Measurements from ENCODE around the gene ATRIP. TPM values are rescaled to one million over a fixed set of nuclear protein-coding genes. Genes with fewer than 3 reads are reported as not detected.
"Not testable (repeated sequence)": the region's sequence is repeated elsewhere in the genome, so short reads cannot be mapped to it uniquely, and the experiment has no call there.

ATRIP gene
- total RNA-seq, 1 experiment from 2014 or later: 4.0 TPM

DNA sequence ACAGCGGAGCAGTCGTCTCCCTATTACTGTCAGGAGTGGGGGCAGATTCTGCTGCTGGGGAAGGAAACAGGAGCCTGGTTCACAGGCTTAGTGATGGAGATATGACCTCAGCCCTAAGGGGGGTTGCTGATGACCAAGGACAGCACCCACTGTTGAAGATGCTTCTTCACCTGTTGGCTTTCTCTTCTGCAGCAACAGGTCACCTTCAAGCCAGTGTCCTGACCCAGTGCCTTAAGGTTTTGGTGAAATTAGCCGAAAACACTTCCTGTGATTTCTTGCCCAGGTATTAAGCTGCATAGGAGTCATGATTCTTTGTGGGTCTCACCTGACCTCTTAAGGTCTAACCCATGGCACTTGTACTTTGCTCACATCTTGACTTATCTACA lies 14.0 kb downstream of the ATRIP start:
- DNase-seq (ENCODE audit: low read depth): no peak
- in situ Hi-C loops (cut with HindIII; ENCODE audit: low pct_unique_long_range_greater_than_20kb, low sequenced_read_pairs): no loop called here

DNA sequence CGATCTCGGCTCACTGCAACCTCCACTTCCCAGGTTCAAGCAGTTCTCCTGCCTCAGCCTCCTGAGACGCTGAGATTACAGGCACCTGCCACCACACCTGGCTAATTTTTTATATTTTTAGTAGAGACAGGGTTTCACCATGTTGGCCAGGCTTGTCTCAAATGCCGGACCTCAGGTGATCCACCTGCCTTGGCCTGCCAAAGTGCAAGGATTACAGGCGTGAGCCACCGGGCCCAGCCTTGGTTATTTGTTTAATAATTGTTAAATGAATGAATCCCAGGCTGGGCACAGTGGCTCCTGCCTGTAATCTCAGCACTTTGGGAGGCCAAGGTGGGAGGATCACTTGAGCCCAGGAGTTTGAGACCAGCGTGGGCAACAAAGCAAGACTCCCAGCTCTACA lies 15.2 kb downstream of the ATRIP start:
- DNase-seq (ENCODE audit: low read depth); in situ Hi-C loops (cut with HindIII; ENCODE audit: low pct_unique_long_range_greater_than_20kb, low sequenced_read_pairs): not testable (repeated sequence)

DNA sequence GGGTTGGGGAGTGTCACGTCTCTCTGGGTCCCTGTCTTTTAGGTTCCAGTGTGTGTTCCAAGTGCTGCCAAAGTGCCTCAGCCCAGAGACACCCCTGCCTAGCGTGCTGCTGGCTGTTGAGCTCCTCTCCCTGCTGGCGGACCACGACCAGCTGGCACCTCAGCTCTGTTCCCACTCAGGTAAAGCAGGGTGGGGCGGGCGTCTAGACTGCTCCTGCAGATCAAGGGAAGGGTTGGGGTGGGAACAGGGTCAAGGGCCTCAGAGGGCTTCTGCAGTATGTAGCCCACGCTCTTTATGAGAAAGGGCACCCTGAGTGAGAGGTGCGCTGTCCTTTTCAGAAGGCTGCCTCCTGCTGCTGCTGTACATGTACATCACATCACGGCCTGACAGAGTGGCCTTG lies 17.2 kb downstream of the ATRIP start:
- no peak for DNase-seq (ENCODE audit: low read depth)
- in situ Hi-C loops (cut with HindIII; ENCODE audit: low pct_unique_long_range_greater_than_20kb, low sequenced_read_pairs): no loop called here

- in situ Hi-C loops (cut with HindIII; ENCODE audit: low pct_unique_long_range_greater_than_20kb, low sequenced_read_pairs): no loop called here
- no peak for DNase-seq (ENCODE audit: low read depth)
These were observed 18.2 kb downstream of the ATRIP start for GRCh38 chr3:48464713-48465221.

GRCh38 chr3:48465237-48465530 lies 18.6 kb downstream of the ATRIP start:
- DNase-seq (ENCODE audit: low read depth): no peak
- in situ Hi-C loops (cut with HindIII; ENCODE audit: low pct_unique_long_range_greater_than_20kb, low sequenced_read_pairs): no loop called here

GRCh38 chr3:48465531-48466378 lies 19.2 kb downstream of the ATRIP start:
- in situ Hi-C loops (cut with HindIII; ENCODE audit: low pct_unique_long_range_greater_than_20kb, low sequenced_read_pairs): no loop called here

DNA sequence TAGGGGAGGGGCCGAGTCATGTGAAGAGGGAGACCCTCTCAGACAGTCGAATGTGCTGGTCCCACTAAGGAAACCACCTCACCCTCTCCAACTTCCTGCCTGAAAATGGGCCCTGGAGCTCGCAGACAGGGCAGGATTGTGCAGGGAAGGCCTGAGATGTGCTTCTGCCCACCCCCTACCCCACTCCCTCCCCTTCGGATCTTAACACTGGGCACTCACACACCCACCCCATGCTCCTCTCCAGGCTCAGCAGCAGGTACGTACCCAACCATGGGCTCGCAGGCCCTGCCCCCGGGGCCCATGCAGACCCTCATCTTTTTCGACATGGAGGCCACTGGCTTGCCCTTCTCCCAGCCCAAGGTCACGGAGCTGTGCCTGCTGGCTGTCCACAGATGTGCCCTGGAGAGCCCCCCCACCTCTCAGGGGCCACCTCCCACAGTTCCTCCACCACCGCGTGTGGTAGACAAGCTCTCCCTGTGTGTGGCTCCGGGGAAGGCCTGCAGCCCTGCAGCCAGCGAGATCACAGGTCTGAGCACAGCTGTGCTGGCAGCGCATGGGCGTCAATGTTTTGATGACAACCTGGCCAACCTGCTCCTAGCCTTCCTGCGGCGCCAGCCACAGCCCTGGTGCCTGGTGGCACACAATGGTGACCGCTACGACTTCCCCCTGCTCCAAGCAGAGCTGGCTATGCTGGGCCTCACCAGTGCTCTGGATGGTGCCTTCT lies 20.0 kb downstream of the ATRIP start:
- DNase-seq (ENCODE audit: low read depth): no peak
- in situ Hi-C loops (cut with HindIII; ENCODE audit: low pct_unique_long_range_greater_than_20kb, low sequenced_read_pairs): no loop called here

More at GRCh38 chr3:48465531-48466378, 19.2 kb downstream of the ATRIP start:
- DNase-seq (ENCODE audit: low read depth): peak; percentile 99

DNA sequence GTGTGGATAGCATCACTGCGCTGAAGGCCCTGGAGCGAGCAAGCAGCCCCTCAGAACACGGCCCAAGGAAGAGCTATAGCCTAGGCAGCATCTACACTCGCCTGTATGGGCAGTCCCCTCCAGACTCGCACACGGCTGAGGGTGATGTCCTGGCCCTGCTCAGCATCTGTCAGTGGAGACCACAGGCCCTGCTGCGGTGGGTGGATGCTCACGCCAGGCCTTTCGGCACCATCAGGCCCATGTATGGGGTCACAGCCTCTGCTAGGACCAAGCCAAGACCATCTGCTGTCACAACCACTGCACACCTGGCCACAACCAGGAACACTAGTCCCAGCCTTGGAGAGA lies 20.5 kb downstream of the ATRIP start:
- in situ Hi-C loops (cut with HindIII; ENCODE audit: low pct_unique_long_range_greater_than_20kb, low sequenced_read_pairs): no loop called here
- DNase-seq (ENCODE audit: low read depth): no peak

DNA sequence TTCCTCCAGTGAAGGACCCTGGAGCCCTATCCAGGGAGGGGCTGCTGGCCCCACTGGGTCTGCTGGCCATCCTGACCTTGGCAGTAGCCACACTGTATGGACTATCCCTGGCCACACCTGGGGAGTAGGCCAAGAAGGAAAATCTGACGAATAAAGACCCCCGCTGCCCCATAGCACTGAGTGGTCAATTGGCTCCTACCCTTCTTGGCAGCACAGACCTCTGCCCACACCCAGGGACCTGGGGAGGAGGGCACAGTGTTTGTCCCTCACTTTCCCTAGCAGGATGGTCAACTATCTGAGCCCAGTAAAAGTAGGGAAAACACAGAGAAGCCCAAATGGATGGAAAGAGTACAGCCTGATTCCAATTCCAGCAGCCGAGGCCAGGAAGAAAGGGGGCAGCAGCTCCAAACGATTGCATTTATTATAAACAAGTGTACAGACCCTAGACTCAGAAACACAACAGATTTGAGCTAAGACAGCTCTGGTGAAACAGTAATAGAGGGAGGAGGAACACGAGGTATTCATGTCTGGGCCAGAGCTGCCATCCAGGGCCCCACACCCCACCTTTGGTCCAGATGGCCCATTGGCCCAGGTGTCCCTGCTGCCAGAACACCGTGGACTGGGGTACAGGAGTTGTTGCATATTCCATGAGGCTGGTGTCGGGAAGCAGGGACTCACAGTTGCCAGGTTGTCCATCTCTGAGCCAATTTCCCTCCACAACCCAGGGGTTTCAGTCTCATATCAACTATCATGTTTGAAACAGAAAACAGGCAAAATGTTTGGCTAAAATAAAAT lies 21.1 kb downstream of the ATRIP start:
- no peak for DNase-seq (ENCODE audit: low read depth)
- in situ Hi-C loops (cut with HindIII; ENCODE audit: low pct_unique_long_range_greater_than_20kb, low sequenced_read_pairs): no loop called here

DNA sequence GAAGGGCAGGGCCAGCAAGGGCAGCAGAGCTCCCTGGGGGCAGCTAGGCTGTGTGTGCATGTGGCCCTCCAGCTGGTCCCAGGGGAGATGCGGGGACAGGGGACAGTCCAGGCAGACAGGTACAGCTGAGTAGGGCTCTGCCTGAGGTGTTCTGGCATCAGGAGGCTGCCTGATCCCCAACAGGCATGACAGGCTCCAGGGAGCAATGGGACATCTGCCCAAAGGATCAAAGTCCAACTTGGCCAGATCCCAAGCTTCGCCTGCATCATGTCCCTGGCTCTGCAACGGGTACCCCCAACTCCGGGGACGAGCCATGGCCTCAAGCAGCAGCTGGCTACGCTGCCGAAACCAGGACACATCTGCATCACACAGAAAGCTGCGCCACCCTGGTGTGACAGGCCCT lies 21.8 kb downstream of the ATRIP start:
- in situ Hi-C loops (cut with HindIII; ENCODE audit: low pct_unique_long_range_greater_than_20kb, low sequenced_read_pairs): no loop called here
- no peak for DNase-seq (ENCODE audit: low read depth)

GRCh38 chr3:48469046-48469915 lies 22.7 kb downstream of the ATRIP start:
- in situ Hi-C loops (cut with HindIII; ENCODE audit: low pct_unique_long_range_greater_than_20kb, low sequenced_read_pairs): no loop called here
- no peak for DNase-seq (ENCODE audit: low read depth)

- DNase-seq (ENCODE audit: low read depth): no peak
- in situ Hi-C loops (cut with HindIII; ENCODE audit: low pct_unique_long_range_greater_than_20kb, low sequenced_read_pairs): no loop called here
These were observed 23.7 kb downstream of the ATRIP start for GRCh38 chr3:48470286-48470685.

DNA sequence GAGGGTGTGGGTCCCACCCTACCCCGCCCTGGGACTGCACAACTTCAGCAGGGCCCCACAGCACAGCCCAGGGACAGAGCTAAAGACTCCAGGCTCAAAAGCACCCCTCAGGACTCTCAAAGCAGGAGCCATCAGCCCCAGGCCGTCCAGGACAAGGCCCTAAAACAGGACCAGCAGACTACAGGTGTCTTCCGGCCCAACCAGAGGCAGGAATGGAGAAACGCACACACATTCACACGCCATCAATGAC lies 26.1 kb downstream of the ATRIP start:
- in situ Hi-C loops (cut with HindIII; ENCODE audit: low pct_unique_long_range_greater_than_20kb, low sequenced_read_pairs): no loop called here
- DNase-seq (ENCODE audit: low read depth): no peak

- in situ Hi-C loops (cut with HindIII; ENCODE audit: low pct_unique_long_range_greater_than_20kb, low sequenced_read_pairs): no loop called here
- peak; percentile 91 for DNase-seq (ENCODE audit: low read depth)
These were observed 26.5 kb downstream of the ATRIP start for GRCh38 chr3:48472923-48473616.

DNA sequence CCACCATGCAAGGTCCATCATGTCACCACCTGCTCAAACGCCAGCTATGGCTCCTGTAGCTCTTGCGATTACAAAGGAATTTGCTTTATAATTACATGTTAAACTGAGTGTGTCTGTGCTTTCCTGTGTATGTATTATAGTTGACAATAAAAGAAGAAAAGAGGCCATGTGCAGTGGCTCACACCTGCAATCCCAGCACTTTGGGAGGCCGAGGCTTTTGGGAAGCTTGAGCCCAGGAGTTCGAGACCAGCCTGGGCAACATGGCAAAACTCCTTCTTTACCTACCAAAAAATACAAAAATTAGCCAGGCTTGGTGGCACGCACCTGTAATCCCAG lies 27.0 kb downstream of the ATRIP start:
- in situ Hi-C loops (cut with HindIII; ENCODE audit: low pct_unique_long_range_greater_than_20kb, low sequenced_read_pairs): no loop called here
- no peak for DNase-seq (ENCODE audit: low read depth)

DNA sequence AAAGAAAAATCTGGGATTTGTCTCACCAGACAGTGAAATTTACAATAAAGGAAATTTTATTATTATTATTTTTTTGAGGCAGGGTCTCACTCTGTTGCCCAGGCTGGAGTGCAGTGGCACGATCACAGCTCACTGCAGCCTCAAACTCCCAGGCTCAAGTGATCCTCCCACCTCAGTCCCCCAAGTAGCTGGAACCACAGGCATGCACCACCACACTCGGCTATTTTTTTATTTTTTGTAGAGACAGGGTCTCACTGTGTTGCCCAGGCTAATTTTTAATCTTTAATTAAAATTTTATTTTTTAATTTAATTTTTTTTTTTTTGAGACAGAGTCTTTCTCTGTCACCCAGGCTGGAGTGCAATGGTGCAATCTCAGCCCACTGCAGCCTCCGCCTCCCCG lies 27.5 kb downstream of the ATRIP start:
- DNase-seq (ENCODE audit: low read depth); in situ Hi-C loops (cut with HindIII; ENCODE audit: low pct_unique_long_range_greater_than_20kb, low sequenced_read_pairs): not testable (repeated sequence)

DNA sequence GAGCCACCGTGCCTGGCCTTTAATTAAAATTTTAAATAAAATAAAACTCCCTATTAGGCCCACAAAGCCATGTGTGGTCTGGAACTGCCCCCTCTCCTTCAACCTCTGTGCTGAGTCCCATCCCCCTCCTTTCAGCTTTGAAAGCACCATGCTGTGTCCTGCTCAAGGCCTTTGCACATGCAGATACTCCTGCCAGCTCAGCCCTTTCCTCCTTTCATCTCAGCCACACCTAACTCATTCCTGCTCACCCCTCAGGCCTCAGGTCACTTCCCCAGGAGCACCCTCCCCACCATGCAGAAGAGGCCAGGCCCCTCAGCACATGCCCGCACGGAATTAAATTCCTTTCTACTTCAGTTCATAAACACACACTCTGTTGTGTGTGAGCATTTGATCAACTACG lies 28.1 kb downstream of the ATRIP start:
- in situ Hi-C loops (cut with HindIII; ENCODE audit: low pct_unique_long_range_greater_than_20kb, low sequenced_read_pairs): no loop called here

DNA sequence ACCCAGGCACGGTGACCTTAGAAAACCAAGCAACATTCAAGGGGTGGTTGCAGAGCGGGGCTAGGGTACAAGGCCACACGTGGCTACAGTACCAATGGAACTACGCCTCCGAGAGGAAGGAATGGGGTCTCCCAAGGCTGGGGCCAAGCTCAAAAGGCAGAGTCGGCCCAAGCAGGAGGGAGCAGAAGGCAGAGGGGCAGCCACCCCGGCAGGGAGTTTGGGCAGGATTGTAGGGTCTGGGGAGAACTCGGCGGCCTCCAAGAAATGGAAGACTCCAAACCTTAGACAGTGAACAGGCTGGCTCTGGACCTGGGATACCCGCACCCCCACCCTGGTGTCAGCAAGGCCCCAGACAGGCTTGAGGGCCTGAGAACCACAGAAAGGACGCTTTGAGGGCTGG lies 28.7 kb downstream of the ATRIP start:
- DNase-seq (ENCODE audit: low read depth): no peak
- in situ Hi-C loops (cut with HindIII; ENCODE audit: low pct_unique_long_range_greater_than_20kb, low sequenced_read_pairs): no loop called here

More for the DNA sequence above, 28.1 kb downstream of the ATRIP start:
- DNase-seq (ENCODE audit: low read depth): no peak
